Mesendoderm (in vitro differentiated cells): ENCODE data around the gene MPI.
"Not testable (repeated sequence)": the region's sequence is repeated elsewhere in the genome, so short reads cannot be mapped to it uniquely, and the experiment has no call there.

ENCODE experiments used
- DNase-seq: peaks from one replicate; pipeline ENCODE4 v3.0.0; 2013
- H2AK5ac ChIP-seq: 2 replicates; pipeline ENCODE4 v1.6.1; 2013; ENCODE audit warnings: low read length, inconsistent platforms
- H2BK120ac ChIP-seq: 2 replicates; pipeline ENCODE4 v1.6.1; 2013; ENCODE audit warnings: low read depth, mild to moderate bottlenecking, low read length, moderate library complexity, mixed read lengths
- H2BK15ac ChIP-seq: replicated peaks from 2 replicates; pipeline ENCODE4 v1.6.1; 2013; ENCODE audit warnings: low read depth, mild to moderate bottlenecking, moderate library complexity
- H2BK5ac ChIP-seq: 2 replicates; pipeline ENCODE4 v1.6.1; 2013; ENCODE audit warnings: low read length, inconsistent platforms
- H3K18ac ChIP-seq: 2 replicates; pipeline ENCODE4 v1.6.1; 2013; ENCODE audit warnings: mild to moderate bottlenecking, low read length, mixed read lengths
- H3K23ac ChIP-seq: one replicate; pipeline ENCODE4 v1.6.1; 2013; ENCODE audit warnings: low read length
- H3K27ac ChIP-seq: 2 replicates; pipeline ENCODE4 v1.5.1; 2013; ENCODE audit warnings: low read depth, mild to moderate bottlenecking, inconsistent platforms, low read length, moderate library complexity
- H3K27me3 ChIP-seq: 2 replicates; pipeline ENCODE4 v1.6.1; 2013; ENCODE audit warnings: low read length, control low read depth, mild to moderate bottlenecking, inconsistent platforms; ENCODE audit not compliant: insufficient read depth, poor library complexity
- H3K36me3 ChIP-seq: 2 replicates; pipeline ENCODE4 v1.6.1; 2013; ENCODE audit warnings: low read length, inconsistent platforms; ENCODE audit not compliant: control insufficient read depth, insufficient read depth
- H3K4ac ChIP-seq: one replicate; pipeline ENCODE4 v1.6.1; 2013; ENCODE audit warnings: low read depth, mild to moderate bottlenecking, low read length, moderate library complexity
- H3K4me1 ChIP-seq: 2 replicates; pipeline ENCODE4 v1.6.1; 2013; ENCODE audit warnings: low read depth, low read length, inconsistent platforms; ENCODE audit not compliant: control insufficient read depth
- H3K4me2 ChIP-seq: 2 replicates; pipeline ENCODE4 v1.6.1; 2013; ENCODE audit warnings: low read length
- H3K4me3 ChIP-seq: 2 replicates; pipeline ENCODE4 v1.5.1; 2013; ENCODE audit warnings: mild to moderate bottlenecking, low read length
- H3K56ac ChIP-seq: one replicate; pipeline ENCODE4 v1.6.1; 2013; ENCODE audit warnings: low read length
- H3K79me1 ChIP-seq: 2 replicates; pipeline ENCODE4 v1.6.1; 2013; ENCODE audit warnings: low read length, inconsistent platforms
- H3K79me2 ChIP-seq: 2 replicates; pipeline ENCODE4 v1.6.1; 2013; ENCODE audit warnings: mild to moderate bottlenecking, low read length; ENCODE audit not compliant: control insufficient read depth, insufficient read depth
- H3K9ac ChIP-seq: 2 replicates; pipeline ENCODE4 v1.6.1; 2013; ENCODE audit warnings: low read length, inconsistent platforms
- H4K5ac ChIP-seq: one replicate; pipeline ENCODE4 v1.6.1; 2013; ENCODE audit warnings: low read length
- H4K8ac ChIP-seq: one replicate; pipeline ENCODE4 v1.6.1; 2013; ENCODE audit warnings: low read depth, mild to moderate bottlenecking, control low read depth, low read length, moderate library complexity
- WGBS: extraction: QIAGEN DNeasy Blood & Tissue Kit; methylation state at CpG from one replicate; pipeline ENCODE4 v1.1.7; 2013; ENCODE audit warnings: low lambda C conversion rate, missing lambda C conversion rate; ENCODE audit not compliant: insufficient coverage; ENCODE audit errors: extremely low coverage; 5-methylcytosine and 5-hydroxymethylcytosine counted together

Gene MPI

DNA sequence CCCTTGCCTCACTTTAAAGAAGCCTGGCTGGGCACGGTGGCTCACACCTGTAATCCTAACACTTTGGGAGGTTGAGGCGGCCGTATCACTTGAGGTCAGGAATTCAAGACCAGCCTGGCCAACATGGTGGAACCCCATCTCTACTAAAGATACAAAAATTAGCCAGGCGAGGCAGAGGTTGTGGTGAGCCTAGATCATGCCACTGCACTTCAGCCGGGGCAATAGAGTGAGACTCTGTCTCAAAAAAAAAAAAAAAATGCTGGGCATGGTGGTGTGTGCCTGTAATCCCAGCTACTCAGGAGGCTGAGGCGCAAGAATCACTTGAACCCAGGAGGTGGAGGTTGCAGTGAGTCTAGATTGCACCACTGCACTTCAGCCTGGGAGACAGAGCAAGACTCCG is 4.5 kb downstream of the MPI start:
- not testable (repeated sequence) for H3K4ac ChIP-seq, DNase-seq, H3K79me1 ChIP-seq

GRCh38 chr15:74895830-74896229 is 6.0 kb downstream of the MPI start:
- no peaks in the 10 kb centered on the region for H3K4me1 ChIP-seq
- no peak overlapping the region for H3K18ac ChIP-seq
- no peak overlapping the region for H4K8ac ChIP-seq
- H3K27me3 ChIP-seq, result no peaks in the 10 kb centered on the region
- H3K9ac ChIP-seq, result no peak overlapping the region
- no peak overlapping the region for H3K56ac ChIP-seq
- peaks cover 10% of the 10 kb centered on the region for H3K36me3 ChIP-seq
- WGBS, result no CpG with 5 or more reads among the region's 6 CpGs
- no peak overlapping the region for H3K4me2 ChIP-seq
- H4K5ac ChIP-seq, result no peak overlapping the region
- H2AK5ac ChIP-seq, result no peak overlapping the region
- no peak overlapping the region for H3K4ac ChIP-seq
- DNase-seq, result no peak
- no peaks in the 10 kb centered on the region for H3K79me2 ChIP-seq
- no peak overlapping the region for H2BK15ac ChIP-seq
- no peak overlapping the region for H2BK120ac ChIP-seq
- no peak overlapping the region for H2BK5ac ChIP-seq
- no peaks in the 10 kb centered on the region for H3K79me1 ChIP-seq
- no peak overlapping the region for H3K4me3 ChIP-seq
- H3K23ac ChIP-seq, result no peak overlapping the region
- H3K27ac ChIP-seq, result no peak overlapping the region

More for the DNA sequence above, 4.5 kb downstream of the MPI start:
- not testable (repeated sequence) for H3K4me2 ChIP-seq, H3K79me2 ChIP-seq, H2AK5ac ChIP-seq, H3K4me1 ChIP-seq, H3K4me3 ChIP-seq, H4K8ac ChIP-seq, H3K23ac ChIP-seq, H3K27me3 ChIP-seq, H4K5ac ChIP-seq, H3K36me3 ChIP-seq, H3K9ac ChIP-seq, H3K27ac ChIP-seq, H3K56ac ChIP-seq, H2BK120ac ChIP-seq, H2BK15ac ChIP-seq, H2BK5ac ChIP-seq, H3K18ac ChIP-seq
- WGBS, result no CpG with 5 or more reads among the region's 7 CpGs

DNA sequence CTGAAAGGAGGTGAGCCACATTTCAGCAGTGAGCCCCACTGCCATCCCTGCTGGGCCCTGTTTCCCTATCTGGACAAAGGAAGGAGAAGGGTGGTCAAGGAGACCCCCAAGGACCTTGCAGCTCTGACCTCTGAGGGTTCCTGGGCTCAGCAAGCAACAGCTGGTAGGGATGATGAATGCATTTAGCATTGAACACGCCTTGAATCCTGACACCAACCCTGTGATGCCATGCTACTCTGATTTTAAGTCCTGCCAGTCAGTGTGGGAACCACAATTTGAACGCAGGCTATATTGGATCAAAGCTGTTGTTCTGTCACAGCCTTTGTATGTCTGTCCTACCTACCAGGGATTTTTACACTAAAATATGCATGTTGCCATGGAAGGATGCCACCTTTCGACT is 6.5 kb downstream of the MPI start:
- H3K4ac ChIP-seq, result no peak overlapping the region
- no peak overlapping the region for H2BK5ac ChIP-seq
- H3K23ac ChIP-seq, result no peak overlapping the region
- H3K27ac ChIP-seq, result no peak overlapping the region
- no peak for DNase-seq
- no peak overlapping the region for H2BK15ac ChIP-seq
- H3K27me3 ChIP-seq, result no peaks in the 10 kb centered on the region
- no peak overlapping the region for H4K8ac ChIP-seq
- H4K5ac ChIP-seq, result no peak overlapping the region
- no CpG with 5 or more reads among the region's 3 CpGs for WGBS
- no peak overlapping the region for H3K9ac ChIP-seq
- no peak overlapping the region for H2AK5ac ChIP-seq
- H3K56ac ChIP-seq, result no peak overlapping the region
- no peaks in the 10 kb centered on the region for H3K79me2 ChIP-seq
- no peaks in the 10 kb centered on the region for H3K79me1 ChIP-seq
- H3K4me2 ChIP-seq, result no peak overlapping the region
- no peak overlapping the region for H2BK120ac ChIP-seq
- H3K4me3 ChIP-seq, result no peak overlapping the region
- H3K4me1 ChIP-seq, result no peaks in the 10 kb centered on the region
- no peak overlapping the region for H3K18ac ChIP-seq
- H3K36me3 ChIP-seq, result peaks cover 10% of the 10 kb centered on the region

GRCh38 chr15:74897300-74897701 is 7.5 kb downstream of the MPI start:
- H3K23ac ChIP-seq, result no peak overlapping the region
- H4K5ac ChIP-seq, result no peak overlapping the region
- H3K27me3 ChIP-seq, result no peaks in the 10 kb centered on the region
- no CpG with 5 or more reads among the region's 6 CpGs for WGBS
- no peak overlapping the region for H3K4me2 ChIP-seq
- H4K8ac ChIP-seq, result no peak overlapping the region
- H3K36me3 ChIP-seq, result peaks cover 10% of the 10 kb centered on the region
- H3K56ac ChIP-seq, result no peak overlapping the region
- no peak overlapping the region for H2BK120ac ChIP-seq
- H3K79me1 ChIP-seq, result no peaks in the 10 kb centered on the region
- no peak overlapping the region for H3K18ac ChIP-seq
- no peaks in the 10 kb centered on the region for H3K4me1 ChIP-seq
- DNase-seq, result no peak
- no peak overlapping the region for H2AK5ac ChIP-seq
- H3K4ac ChIP-seq, result no peak overlapping the region
- no peak overlapping the region for H2BK5ac ChIP-seq
- no peak overlapping the region for H3K4me3 ChIP-seq
- no peak overlapping the region for H3K27ac ChIP-seq
- H3K79me2 ChIP-seq, result no peaks in the 10 kb centered on the region
- H3K9ac ChIP-seq, result no peak overlapping the region
- H2BK15ac ChIP-seq, result no peak overlapping the region

DNA sequence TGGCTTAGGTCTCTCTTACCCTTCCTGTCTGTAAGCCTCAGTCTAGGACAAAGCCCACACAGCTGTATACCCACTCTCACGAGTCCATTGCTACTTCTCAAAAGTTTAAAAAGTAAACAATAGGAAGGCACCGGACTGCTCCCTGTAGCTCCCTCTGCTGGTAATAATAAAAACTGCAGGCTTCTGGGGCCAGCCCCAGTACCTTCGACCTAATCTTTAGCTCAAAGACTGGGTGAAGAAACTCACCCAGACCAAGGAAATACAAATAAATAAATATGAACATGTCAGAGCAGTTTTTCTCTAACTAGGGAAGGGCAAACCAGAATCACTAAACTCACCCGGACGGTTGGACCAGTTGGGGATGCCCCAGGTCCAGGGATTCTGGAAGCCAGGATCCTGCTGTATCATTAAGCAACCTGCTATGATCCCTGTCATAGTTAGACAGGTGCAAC is 11.8 kb downstream of the MPI start:
- Histone ChIP-seq H3K36me3 (peaks cover 19% of the 10 kb centered on the region), H4K5ac (no peak overlapping the region), H3K23ac (no peak overlapping the region), H3K79me2 (peaks cover 10% of the 10 kb centered on the region), H3K27ac (no peak overlapping the region), H4K8ac (no peak overlapping the region), H3K4me2 (no peak overlapping the region), H2BK120ac (no peak overlapping the region), H3K4me3 (no peak overlapping the region), H3K18ac (no peak overlapping the region), H3K9ac (no peak overlapping the region), H3K56ac (no peak overlapping the region), H2BK5ac (no peak overlapping the region), H2AK5ac (no peak overlapping the region), H3K4ac (no peak overlapping the region), H3K4me1 (peaks cover 3% of the 10 kb centered on the region), H2BK15ac (no peak overlapping the region), H3K27me3 (no peaks in the 10 kb centered on the region), H3K79me1 (peaks cover 10% of the 10 kb centered on the region)
- no CpG with 5 or more reads among the region's 5 CpGs for WGBS
- peak; percentile 49 for DNase-seq

DNA sequence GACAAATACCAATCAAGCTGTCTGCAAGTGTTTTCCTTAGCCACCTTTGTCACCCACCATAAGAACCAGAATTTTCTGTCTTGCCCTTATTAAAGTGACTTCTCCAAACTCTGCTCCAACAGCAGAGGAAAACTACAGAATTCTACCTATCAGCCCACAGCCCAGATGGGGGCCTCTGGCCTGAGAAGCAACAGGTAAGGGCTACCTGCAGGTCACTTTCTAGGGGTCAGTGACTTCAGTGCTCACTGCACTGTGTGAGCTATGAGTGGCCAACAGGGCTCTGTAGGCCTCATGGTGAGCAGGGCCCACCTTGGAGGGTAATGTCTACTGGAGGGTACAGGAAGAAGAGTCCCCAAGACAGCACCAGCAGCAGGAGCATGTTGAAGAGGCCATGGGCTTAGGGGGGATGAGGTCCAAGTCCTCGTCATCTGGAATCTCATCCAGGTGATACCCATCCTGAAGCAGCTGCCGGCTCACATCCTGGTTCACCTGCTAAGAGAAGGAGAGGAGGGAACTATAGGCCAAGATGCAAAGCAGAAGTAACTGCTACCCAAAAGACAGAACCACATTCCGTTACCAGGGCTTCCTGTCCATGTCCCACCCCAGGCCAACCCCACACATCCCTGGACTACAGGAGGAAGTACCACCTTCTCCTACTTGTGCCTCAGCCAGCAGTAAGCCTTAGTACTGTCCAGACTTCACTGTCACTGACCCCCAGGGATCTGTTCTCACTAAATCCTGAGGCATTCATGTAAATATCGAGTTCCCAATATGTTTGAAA is 12.6 kb downstream of the MPI start:
- Histone ChIP-seq H3K79me1 (peaks cover 10% of the 10 kb centered on the region), H4K5ac (no peak overlapping the region), H3K4me1 (peaks cover 3% of the 10 kb centered on the region), H3K79me2 (peaks cover 10% of the 10 kb centered on the region), H2BK120ac (no peak overlapping the region), H4K8ac (no peak overlapping the region), H3K18ac (no peak overlapping the region), H2BK15ac (no peak overlapping the region), H2AK5ac (no peak overlapping the region), H3K9ac (no peak overlapping the region), H2BK5ac (no peak overlapping the region), H3K4me2 (no peak overlapping the region), H3K36me3 (peaks cover 19% of the 10 kb centered on the region), H3K23ac (no peak overlapping the region), H3K27me3 (no peaks in the 10 kb centered on the region), H3K56ac (no peak overlapping the region), H3K27ac (no peak overlapping the region), H3K4ac (no peak overlapping the region), H3K4me3 (no peak overlapping the region)
- no peak for DNase-seq
- WGBS, result no CpG with 5 or more reads among the region's 4 CpGs
